Measurements from ENCODE around the gene NINJ1.
A peak's percentile ranks its signal among the peaks of the same experiment; 100 is the strongest.

The NINJ1 gene

DNA sequence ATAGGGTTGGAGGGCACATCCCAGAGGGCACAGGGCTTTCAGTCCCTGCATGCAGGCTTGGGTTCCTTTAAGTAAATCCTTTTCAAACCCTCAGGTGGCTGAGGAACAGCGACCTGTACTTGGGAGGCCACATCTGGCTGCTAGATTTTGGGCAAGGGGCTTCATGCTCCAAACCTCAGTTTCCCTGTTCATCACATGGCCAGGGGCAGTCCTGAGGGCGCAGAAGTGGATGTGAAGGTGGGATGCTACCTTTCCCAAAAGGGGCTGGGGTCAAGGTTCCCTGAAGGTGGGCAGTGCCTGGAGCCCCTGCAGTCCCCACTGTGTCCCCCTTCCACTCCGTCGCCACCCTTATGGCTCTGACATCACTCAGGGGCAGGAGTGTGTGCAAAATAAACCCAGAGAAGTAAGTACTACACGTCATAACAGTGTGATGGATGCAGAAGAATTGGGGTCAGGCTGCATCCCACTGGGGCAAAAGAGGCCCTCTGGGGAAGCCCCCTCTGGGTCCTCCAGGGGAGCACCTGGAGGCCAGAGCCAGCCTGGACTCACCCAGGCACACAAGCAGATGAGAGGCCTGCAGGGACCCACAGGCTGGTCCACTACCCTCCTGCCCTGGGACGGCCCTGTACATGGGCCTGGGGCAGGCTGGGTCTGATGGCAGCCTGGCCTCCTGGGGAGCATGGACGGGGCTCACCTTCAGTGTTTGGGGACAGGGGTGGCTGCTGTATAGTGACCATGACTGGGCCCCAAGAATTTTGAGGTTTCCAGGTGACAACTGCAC lies 40.0 kb downstream of the NINJ1 start:
- no peak overlapping the region for H3K4me3 ChIP-seq (ENCODE audit: severe bottlenecking)
- no peaks in the 10 kb centered on the region for H3K9me3 ChIP-seq (ENCODE audit: severe bottlenecking)
- peaks cover 17% of the 10 kb centered on the region for H3K4me1 ChIP-seq (ENCODE audit: insufficient read depth, poor library complexity, severe bottlenecking)
- H3K27me3 ChIP-seq (ENCODE audit: insufficient read depth, poor library complexity, severe bottlenecking): no peaks in the 10 kb centered on the region
- TF ChIP-seq, protein P1, sequence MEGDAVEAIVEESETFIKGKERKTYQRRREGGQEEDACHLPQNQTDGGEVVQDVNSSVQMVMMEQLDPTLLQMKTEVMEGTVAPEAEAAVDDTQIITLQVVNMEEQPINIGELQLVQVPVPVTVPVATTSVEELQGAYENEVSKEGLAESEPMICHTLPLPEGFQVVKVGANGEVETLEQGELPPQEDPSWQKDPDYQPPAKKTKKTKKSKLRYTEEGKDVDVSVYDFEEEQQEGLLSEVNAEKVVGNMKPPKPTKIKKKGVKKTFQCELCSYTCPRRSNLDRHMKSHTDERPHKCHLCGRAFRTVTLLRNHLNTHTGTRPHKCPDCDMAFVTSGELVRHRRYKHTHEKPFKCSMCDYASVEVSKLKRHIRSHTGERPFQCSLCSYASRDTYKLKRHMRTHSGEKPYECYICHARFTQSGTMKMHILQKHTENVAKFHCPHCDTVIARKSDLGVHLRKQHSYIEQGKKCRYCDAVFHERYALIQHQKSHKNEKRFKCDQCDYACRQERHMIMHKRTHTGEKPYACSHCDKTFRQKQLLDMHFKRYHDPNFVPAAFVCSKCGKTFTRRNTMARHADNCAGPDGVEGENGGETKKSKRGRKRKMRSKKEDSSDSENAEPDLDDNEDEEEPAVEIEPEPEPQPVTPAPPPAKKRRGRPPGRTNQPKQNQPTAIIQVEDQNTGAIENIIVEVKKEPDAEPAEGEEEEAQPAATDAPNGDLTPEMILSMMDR (IDR thresholded peaks at IDR 0.05; ENCODE audit: poor library complexity, severe bottlenecking): no peak
- ATAC-seq (ENCODE audit: low read depth): no peak
- peak; percentile 45 for DNase-seq (ENCODE audit: low spot score)
- peak overlapping the region; percentile 59 for H3K27ac ChIP-seq (ENCODE audit: poor library complexity, severe bottlenecking)
- no peaks in the 10 kb centered on the region for H3K36me3 ChIP-seq (ENCODE audit: low read depth)

DNA sequence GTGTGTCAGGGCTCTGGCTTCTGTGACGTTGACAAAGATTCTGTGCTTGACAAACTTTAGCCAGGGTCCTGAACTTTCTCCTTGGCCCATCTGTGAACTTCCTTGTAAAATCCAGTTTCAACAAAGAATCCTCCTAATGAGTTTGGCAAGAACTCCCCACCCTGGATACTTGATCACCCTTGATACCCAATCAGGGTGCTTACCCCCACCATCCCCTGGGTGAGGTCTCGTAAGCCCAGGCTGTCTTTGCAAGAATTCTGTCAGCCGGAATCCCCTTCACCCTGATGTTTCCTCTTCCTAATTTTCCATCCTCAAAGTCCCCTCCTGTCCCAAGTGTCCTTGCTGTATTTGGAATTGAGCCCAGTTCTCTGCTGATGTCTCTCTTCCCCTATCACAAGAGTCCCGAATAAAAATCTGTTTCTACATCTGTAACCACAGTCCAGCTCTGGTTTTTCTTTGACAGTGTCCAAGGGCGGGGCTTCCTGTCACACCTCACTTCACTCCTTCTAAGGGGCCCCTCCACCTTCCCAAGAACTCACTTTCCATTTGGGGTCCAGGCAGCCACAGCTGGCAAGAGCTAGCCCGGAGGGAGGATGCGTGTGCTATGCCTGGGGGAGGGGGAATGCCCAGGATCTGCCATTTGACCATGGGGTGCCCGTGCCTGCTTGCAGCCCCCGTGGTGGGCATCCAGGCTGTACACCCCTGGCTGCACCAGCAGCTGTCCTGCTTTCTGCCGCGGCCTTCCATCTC lies 40.7 kb downstream of the NINJ1 start:
- Histone ChIP-seq H3K4me1 (ENCODE audit: insufficient read depth, poor library complexity, severe bottlenecking) (peaks cover 11% of the 10 kb centered on the region), H3K4me3 (ENCODE audit: severe bottlenecking) (no peak overlapping the region), H3K27me3 (ENCODE audit: insufficient read depth, poor library complexity, severe bottlenecking) (no peaks in the 10 kb centered on the region), H3K27ac (ENCODE audit: poor library complexity, severe bottlenecking) (no peak overlapping the region), H3K36me3 (ENCODE audit: low read depth) (no peaks in the 10 kb centered on the region), H3K9me3 (ENCODE audit: severe bottlenecking) (no peaks in the 10 kb centered on the region)
- no peak for ATAC-seq (ENCODE audit: low read depth)
- DNase-seq (ENCODE audit: low spot score): peak; percentile 46
- TF ChIP-seq, protein P1 (IDR thresholded peaks at IDR 0.05; ENCODE audit: poor library complexity, severe bottlenecking): no peak

DNA sequence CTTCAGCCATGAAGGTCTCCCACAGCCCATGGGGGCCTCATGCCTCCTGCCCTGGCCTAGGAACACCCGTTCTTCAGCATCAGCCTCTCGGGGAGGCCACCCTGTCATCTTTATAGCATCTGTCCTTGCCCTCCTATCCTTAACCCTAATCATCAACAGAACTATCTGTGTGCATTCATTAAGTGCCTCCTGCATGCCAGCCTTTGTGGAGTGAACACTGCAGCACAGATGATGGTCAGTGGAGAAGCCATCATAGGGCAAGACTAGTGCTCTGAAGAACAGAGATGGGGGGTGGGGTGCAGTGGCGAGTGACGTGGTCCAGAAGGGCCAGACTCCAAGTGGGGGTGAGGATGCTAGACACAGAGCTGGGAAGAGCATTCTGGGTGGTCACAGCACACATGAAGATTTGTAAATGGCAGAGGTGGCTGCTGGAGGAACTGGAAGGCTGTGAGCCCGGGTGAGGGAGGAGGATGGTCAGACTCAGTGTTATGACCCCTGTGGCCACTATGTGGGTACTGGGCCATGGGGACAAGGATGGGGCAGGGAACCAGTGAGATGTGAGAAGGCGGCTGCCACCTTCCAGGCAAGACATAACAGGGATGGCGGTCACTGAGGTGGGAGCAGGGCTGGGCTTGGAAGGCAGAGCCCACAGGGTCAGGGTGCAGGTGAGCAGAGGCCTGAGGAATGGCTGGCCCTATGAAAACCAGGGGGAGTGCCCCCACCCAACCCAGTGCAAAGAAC lies 41.6 kb downstream of the NINJ1 start:
- DNase-seq (ENCODE audit: low spot score): peak; percentile 47
- Histone ChIP-seq H3K27ac (ENCODE audit: poor library complexity, severe bottlenecking) (no peak overlapping the region), H3K4me3 (ENCODE audit: severe bottlenecking) (no peak overlapping the region), H3K4me1 (ENCODE audit: insufficient read depth, poor library complexity, severe bottlenecking) (peaks cover 2% of the 10 kb centered on the region), H3K27me3 (ENCODE audit: insufficient read depth, poor library complexity, severe bottlenecking) (no peaks in the 10 kb centered on the region), H3K9me3 (ENCODE audit: severe bottlenecking) (no peaks in the 10 kb centered on the region), H3K36me3 (ENCODE audit: low read depth) (no peaks in the 10 kb centered on the region)
- ATAC-seq (ENCODE audit: low read depth): no peak
- TF ChIP-seq, protein P1 (IDR thresholded peaks at IDR 0.05; ENCODE audit: poor library complexity, severe bottlenecking): no peak

DNA sequence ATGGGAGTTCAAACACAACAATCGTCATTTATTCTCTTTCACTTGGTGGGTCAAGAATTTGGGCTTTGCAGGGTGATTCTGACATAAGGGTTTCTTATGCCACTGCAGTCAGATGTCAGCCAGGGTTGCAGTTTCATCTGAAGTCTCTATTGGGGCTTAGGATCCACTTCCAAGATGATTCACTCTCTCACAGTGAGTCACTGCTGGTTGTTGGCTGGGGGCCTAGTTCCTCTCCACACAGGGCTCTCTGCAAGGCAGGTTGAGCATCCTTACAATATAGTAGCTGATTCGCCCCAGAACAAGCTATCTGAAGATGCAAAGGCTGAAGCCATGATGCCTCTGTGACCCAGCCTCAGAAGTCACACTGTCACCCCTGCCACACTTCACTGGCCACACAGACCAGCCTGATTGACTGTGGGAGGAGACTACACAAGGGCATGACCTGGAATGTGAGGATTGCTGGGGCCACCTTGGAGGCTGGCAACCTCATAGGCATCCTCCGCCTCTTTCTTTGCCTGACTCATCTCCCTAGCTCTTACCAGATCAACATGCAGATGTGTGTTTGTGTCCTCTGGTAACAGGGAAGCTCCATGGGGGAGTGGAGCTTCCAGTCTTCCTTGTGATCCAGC lies 42.5 kb downstream of the NINJ1 start:
- peak; percentile 35 for DNase-seq (ENCODE audit: low spot score)
- no peak for ATAC-seq (ENCODE audit: low read depth)
- Histone ChIP-seq H3K4me3 (ENCODE audit: severe bottlenecking) (no peak overlapping the region), H3K4me1 (ENCODE audit: insufficient read depth, poor library complexity, severe bottlenecking) (no peaks in the 10 kb centered on the region), H3K27ac (ENCODE audit: poor library complexity, severe bottlenecking) (no peak overlapping the region), H3K9me3 (ENCODE audit: severe bottlenecking) (no peaks in the 10 kb centered on the region), H3K27me3 (ENCODE audit: insufficient read depth, poor library complexity, severe bottlenecking) (no peaks in the 10 kb centered on the region), H3K36me3 (ENCODE audit: low read depth) (no peaks in the 10 kb centered on the region)
- TF ChIP-seq, protein P1 (IDR thresholded peaks at IDR 0.05; ENCODE audit: poor library complexity, severe bottlenecking): no peak
